GM19025 (cell line): Measurements from ENCODE around the gene C1orf21.
"Not testable (repeated sequence)": the region's sequence is repeated elsewhere in the genome, so short reads cannot be mapped to it uniquely, and the experiment has no call there.

ENCODE experiments used
- ATAC-seq: cut with Tn5 transposase; IDR thresholded peaks from one replicate; pipeline ENCODE4 v1.9.1; 2021; ENCODE audit warnings: mild to moderate bottlenecking, low read depth, moderate library complexity; ENCODE audit not compliant: unreplicated experiment

The C1orf21 gene

DNA sequence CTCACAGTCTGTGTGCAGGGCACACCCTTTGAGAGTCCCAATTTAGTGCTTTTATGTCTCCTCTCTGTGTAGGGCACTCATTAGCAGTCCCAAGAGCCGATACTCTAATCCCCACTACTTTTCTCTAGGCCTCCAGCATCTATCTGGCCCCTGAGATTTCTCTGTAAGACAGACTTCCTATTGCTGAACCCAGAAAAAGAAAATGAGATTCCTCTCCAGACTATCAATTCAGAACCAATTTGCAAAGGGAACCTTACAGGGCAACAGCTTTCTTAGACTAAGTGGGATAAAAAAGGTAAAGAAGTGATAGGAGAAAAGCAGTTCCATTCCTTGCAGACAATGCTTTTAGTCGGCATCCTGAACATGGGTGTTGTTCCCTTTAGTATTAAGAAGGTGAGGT is 195.6 kb downstream of the C1orf21 start:
- no peak for ATAC-seq

DNA sequence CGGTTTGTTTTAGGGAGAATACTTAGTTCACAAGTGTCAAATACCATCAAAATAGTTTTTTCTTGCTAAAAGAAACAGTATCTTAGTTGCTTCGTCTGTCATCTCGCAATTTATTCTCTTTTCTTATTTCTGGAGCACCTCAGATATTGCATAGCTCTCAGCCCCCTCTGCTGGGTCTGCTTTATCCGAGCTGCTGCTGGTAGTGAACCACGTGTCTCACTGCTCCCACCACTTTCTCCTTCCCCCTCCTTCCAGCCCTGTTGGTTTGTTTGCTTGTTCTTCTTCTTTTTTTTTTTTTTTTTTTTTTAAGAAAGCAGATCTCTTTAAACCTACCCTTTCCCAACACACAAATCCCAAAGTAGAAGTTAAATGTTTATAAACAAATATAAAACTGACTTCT is 197.0 kb downstream of the C1orf21 start:
- ATAC-seq: no peak

DNA sequence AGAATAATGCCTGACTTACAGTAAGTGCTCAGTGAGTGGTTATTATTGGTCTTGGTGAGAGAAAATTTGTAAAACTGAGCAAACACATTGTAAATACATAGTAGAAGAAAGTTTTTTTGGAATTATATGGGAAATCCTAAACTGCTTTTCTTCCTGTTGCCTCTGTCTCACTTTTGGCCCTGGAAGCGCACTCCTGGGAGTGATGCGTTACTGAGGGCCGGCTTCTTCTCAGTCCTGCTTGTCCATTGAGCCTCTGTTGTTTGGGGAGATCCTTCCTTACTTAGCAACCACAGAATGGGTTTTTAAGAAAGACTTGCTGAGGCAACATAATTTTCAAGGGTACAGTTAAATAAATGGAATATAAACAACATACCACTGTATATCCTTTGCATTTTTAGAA is 201.9 kb downstream of the C1orf21 start:
- no peak for ATAC-seq

DNA sequence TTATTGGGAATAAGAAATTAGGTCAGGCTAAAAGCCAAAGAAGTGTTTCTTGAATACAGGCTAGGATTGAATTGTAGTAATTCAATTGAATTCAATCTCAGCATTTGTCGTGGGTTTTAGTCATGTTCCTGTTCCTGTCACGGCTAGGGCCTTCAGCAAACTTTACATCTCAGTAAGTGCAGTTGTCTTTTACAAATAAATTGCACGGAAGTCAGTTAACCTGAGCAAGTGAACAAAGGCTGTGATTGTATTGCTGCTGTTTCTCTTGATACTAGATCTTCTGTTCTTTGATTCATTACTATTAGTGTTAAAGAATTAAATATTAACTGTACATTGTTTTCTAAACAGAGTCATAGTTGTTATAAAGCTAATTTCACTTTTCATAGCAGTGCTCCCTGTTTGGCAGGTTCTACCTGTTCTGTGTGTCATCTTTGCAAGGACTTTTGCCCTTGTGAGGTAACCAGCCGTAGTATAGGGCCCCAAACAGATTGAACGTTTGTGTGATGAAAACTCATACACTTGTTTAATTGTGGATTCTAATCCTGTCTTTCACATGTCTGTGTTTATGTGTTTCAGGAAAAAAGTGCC is 203.4 kb downstream of the C1orf21 start:
- no peak for ATAC-seq

DNA sequence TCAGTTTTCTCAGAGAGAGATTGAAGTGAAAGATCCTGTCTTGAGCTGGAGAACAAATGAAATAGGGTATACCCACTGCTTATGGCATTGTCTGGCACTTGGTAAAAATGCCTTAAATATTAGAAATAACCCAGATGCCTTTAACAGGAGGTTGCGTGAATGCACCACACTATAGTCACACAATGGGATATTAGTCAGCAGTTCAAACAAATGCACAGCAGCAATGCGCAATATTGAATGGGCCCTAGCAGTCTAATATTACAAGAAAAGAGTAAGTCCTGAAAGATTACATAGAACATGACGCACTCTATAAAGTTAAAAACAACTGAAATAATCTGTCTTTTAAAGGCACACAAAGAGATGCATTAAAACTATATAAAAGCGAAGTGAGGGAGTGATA is 206.8 kb downstream of the C1orf21 start:
- no peak for ATAC-seq

DNA sequence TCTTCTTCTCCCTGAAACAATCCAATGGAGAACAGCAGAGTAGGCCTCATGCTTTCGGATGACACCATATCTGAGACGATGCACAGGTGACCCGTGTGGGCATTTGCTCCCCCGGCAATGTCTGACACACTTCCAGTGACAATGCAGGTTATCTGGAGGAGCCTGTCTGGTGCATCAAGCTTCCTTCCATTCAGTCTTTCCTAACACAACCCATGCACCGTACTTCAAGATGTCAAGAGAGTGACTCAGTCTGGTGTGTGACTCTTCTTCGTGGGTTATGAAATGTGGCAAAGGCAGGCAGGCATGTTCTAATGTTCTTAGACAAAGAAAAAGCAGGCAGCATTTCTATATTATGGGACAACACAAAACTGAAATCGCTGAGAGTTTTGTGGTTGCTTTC is 208.8 kb downstream of the C1orf21 start:
- ATAC-seq: no peak

DNA sequence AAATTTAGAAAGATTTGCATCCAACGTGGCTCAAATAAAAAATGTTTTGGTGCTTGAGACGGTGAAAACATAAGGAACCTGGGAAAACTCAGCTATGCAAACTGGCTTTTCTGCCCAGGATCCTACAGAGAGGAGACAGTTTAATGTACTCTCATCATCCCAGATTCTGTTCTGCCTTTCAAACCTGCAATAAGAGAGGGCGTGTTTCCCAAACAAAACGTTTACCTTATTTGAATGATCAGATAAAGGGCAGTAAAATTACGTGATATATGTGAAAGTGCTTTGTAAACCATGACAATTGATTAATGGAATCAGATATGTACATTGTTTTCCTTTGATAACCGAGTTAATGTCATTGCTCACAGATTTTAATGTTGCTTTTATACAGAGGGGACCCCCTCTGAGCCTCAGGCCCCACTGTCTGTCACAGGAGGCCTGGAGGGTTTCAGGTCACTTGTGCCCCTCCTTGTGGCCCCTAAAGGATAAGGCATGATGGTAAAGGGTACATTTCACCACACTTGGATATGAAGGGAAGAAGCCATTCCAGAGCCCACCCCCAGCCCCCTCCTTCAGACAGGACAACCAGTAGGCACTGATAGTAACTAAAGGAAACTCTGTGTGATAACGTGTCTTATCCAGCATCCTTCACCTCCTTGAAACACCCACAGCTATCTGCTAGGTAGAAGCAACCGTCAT is 210.3 kb downstream of the C1orf21 start:
- ATAC-seq: no peak

DNA sequence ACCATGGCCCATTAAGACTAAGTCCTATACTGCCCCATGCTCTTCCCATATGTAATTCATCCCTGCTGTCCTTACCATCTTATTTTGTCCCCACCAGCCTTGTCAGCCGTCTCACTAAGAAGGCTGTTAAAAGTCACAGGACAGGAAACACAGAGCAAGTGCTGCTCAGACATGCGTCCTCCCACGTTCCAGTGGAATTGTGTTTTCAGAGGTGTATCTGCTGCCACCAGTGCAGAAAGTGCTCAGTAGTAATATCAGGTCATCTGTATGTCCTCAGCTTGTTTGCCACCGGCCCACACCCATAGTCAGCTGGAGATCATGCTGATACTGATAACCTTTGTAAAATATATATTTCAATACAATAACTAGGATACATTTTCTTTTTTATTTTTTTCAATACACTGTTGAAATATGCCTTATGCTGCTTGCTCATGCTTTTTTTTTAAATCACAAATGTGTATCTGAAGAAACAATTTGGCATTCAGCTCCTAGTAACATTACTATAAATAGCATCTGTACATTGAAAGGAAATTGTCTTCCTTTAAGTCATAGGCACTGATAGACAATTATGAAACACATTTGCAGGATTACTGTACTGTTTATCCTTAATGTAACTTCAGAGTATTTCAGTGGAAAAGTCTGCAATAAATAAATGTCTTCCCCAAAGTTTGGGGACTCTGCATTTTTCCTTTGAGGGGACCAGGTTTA is 211.0 kb downstream of the C1orf21 start:
- ATAC-seq: no peak

DNA sequence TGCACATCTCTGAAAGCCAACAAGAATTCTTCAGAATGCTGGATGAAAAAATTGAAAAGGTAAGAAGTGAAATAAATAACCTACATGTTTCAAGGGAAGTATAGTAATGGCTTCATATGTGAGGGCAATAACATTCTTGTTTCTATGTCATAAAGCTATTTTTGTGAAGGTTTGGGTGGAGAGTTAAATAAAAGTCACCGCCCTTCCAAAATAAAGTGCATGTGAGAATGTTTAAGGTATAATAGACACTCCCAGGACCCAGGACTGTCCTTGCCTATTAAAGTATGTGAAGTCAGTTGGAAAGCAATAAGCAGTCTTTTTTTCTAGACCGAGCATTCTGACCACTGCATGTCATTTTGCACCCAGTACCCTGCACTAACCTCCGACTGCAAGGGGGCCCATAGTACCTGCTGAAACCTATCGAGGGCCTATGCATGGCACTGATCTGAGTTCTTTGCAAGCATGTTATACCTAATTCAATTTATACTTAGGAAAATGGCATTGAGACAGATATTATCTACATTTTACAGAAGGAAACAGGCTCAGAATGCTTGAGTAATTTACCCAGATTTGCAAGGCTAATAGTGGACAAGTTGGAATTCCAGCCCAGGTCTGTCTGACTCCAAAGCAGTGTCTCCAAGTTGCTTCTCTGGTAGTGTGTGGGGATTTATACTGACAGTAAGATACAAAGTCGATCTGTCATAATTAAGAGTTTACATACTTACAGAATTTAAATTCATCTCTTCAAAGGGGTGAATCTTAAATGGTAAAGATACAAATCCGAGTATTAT is 211.8 kb downstream of the C1orf21 start:
- ATAC-seq: no peak

DNA sequence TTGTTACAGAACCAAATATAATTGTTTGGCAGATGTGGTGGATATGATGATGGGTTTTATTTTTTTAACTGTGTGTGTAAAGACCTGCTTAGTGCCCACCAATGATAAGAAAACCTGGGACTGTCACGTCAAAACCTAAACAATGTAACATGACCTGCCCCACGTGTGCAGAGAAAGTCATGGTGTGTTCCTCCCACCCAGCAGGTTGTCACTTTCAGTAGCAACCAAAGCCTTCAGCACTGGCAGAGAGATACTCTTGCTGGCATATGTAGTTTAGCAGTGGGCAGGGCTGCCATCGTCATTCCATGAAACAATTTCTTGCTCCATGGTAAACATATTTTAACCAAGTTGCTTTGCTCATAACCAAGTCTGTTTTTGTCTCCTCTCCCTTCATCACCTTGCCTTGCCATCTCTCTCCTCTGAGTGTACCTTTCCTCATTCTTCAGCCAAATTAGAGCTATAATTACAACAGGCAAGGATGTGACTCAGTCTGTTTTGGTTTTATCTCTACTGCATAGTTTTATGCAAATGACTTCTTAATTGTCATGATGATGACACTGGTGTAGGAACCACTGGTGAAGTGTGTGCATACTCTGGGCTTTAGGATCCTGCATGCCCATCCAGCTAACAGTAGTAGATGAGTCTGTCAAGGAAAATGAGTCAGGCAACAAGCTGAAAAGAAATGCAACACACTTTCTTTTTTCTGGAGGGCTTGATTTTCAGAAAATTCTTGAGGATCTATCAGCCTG is 217.5 kb downstream of the C1orf21 start:
- ATAC-seq: no peak

DNA sequence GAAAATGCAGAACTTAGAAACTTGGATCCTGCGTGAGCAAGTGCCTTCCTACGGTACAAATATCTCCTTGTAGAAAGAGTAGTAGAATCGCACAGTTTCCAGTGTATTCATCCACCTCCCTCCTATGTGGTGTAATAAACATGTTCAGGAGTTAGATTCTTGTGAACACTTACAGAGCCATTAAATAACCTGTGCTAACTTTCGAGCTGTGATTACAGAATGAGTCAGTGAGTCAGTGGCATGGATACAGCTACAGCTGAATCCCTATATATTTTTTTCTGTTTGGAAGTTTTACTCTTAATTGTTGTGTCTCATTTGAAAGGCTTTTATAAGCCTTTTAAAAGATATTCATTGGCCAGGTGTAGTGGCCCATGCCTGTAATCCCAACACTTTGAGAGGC is 219.1 kb downstream of the C1orf21 start:
- ATAC-seq: no peak

DNA sequence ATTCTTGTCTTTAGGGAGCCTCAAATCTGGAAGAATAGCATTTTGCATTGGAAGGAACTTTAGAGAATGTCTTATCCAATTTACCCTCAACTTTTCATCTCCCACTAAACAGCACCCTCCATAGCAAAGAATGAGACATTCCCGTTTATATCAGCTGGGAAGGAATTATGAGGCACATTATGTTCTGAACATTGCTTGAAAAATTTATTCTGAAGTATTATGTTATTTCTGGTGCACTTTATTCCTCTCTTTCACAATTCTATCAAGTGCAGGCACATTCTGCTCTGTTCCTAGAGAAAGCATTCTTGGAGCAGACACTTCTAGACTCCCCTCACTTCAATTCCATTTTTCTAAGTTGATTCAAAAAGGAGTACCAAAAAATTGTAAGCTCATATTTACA is 220.0 kb downstream of the C1orf21 start:
- ATAC-seq: no peak

DNA sequence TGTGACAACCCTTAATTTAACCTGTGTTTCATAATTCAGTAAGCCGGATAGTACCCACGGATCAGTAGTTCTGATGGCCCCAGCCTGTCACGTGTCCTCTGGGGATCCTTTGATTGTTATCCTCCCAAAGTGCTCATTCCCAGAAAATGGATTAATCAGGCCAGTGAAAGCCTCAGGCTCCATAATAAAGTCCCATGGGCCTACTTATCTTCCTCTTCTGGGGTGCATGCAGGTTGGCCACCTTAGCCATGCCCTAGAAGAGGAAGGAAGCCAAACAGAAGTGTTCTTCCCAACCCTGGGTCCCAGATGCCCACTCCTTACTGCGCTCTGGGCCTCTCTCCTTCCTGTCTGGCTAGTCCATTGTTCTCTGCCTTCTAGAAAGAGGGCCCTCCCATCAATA is 221.8 kb downstream of the C1orf21 start:
- ATAC-seq: no peak

DNA sequence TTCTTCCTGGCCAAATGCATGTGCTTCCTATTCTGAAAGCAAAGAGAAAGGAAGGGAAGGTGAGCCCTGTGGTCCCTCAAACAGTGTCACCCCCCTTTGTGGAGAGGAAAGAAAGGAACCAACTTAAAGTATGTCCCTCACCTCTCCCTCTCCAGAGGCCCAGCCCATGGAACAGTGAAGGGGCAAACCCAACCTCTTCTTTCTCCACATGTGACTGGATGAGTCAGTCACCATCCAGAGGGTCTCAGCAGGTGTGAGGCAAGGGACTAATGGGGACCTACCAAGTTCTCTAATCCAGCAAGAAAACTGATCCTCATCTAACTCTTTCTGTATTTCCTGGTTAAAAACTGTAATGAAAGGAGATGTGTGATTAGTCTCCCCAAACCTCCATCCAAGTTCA is 222.2 kb downstream of the C1orf21 start:
- ATAC-seq: no peak

DNA sequence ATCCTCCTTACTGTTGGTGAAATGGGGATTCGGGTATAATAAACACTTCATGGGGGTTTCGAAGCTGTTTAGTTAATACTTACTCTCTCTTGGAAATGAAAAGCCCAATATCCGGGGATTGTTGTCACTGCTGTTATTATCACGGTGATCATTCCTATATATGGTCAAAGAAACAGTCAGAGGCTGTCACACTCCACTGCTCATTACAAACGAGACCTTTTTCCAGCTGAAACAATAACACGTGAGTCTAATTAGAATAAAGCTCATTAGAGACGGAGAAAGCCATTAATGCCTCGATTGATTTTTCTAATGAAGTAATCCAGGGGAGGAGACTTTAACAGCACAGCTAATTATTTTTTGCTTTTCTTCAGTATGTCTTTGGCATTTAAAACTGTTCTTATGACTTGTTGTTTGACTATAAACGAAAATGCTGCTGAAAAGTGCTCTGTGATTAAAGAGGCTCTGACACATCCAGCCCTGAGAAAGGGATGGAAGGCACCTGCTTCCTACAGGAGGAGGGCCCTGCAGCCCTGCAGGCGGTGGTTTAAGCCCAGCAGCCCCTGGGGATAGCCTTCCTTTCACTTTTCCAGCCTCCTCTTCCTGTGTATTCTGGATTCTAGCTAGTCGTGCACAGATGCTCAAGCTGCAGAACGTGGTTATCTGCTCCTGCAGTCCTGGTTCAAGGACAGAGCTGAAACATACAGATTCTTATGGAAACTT is 224.2 kb downstream of the C1orf21 start:
- ATAC-seq: no peak

DNA sequence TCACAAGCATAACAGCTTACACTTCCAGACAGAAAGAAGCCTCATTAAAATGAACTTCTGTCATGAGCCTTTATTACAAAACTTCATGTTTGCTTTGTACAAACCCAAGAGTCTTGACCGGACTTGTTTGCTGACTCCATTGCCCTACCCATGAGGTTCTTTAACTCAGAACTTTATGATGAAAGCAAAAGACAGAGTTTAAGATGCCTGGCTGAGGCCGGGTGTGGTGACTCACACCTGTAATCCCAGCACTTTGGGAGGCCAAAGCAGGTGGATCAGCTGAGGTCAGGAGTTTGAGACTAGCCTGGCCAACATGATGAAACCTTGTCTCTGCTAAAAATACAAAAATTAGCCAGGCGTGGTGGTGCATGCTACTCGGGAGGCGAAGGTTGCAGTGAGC is 225.4 kb downstream of the C1orf21 start:
- not testable (repeated sequence) for ATAC-seq

DNA sequence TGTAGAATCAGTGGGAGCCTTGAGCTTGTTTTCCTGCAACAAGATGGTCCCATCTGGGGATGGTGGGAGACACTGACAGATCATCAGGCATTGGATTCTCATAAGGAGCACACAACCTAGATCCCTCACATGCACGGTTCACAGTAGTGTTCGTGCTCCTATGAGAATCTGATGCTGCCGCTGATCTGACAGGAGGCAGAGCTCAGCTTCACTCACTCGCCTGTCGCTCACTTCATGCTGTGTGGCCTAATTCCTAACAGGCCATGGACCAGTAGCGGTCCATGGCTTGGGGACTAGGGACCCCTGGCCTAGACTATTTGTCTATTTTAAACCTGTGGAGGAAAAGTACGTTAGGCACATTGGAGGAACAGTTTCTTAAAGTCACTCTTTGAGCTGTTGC is 227.8 kb downstream of the C1orf21 start:
- no peak for ATAC-seq

DNA sequence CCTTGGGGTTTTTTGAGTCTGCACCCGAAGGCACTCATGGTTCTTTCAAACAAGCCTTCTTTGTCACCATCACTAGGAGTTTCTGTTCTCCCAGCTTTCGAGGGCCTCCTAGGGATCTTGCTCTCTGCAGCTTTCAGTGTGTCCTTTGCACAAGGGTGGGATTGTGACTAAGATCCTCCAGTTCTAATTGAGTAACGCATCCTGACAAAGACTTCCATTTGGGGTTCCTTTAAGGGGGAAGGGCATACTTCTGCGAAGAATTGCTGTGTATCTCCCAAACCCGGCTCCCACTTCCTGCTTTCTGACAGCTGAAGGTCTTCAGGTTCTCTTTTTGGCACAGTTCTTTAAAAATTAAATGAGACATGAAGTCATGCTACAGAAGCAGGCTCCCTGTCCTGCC is 228.5 kb downstream of the C1orf21 start:
- ATAC-seq: no peak

DNA sequence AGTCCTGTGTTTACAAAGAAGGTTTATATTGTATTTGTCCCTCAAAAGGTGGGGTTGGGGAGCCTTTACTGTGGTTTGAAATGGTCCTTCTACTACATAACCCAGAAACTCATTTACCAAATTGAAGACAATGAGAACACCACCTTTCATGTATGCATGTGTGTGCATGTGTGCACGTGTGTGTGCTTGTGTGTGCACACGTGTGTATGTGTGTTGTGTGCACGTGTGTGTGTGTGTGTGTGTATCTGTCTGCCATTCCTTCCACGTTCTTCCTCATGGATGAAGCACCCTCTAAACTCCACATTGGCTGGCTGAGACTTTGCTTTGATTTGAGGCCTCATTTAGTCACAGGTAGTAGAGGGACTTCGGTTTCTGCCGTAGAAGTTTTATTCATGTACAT is 229.7 kb downstream of the C1orf21 start:
- ATAC-seq: no peak
